Natural killer cell (primary cell): Measurements from ENCODE around the gene NPFFR1. TPM values are rescaled to one million over a fixed set of nuclear protein-coding genes. Genes with fewer than 3 reads are reported as not detected.
A peak's percentile ranks its signal among the peaks of the same experiment; 100 is the strongest.

Experiments
- ATAC-seq, 3 donors: fragments of 150-1000 bp in 2 of 3; fragments of 200-7000 bp in 1 of 3; cut with Tn5 transposase; 1 replicate in 1 of 3; 2 replicates in 2 of 3; pipeline ENCODE4 v1.10.0; 2021; ENCODE audit warnings: mild to moderate bottlenecking in 2 of 3, moderate library complexity in 2 of 3
- DNase-seq, 2 donors: peaks; one replicate each; pipeline versions ENCODE4 v3.0.0 to v3.0.0-alpha.2; 2013 to 2021; ENCODE audit warnings: mixed read lengths in 1 of 2
- H3K27ac ChIP-seq: one replicate; pipeline ENCODE4 v1.5.1; 2013; ENCODE audit warnings: mild to moderate bottlenecking, low read length
- H3K27me3 ChIP-seq: one replicate; pipeline ENCODE4 v1.6.1; 2013; ENCODE audit warnings: low read length; ENCODE audit not compliant: control insufficient read depth, insufficient read depth
- H3K36me3 ChIP-seq: one replicate; pipeline ENCODE4 v1.6.1; 2013; ENCODE audit warnings: low read length; ENCODE audit not compliant: control insufficient read depth, insufficient read depth
- H3K4me1 ChIP-seq: one replicate; pipeline ENCODE4 v1.6.1; 2013; ENCODE audit warnings: low read length; ENCODE audit not compliant: control insufficient read depth, insufficient read depth
- H3K4me3 ChIP-seq: one replicate; pipeline ENCODE4 v1.5.1; 2013; ENCODE audit warnings: low read length
- H3K9me3 ChIP-seq: one replicate; pipeline ENCODE4 v1.6.1; 2013; ENCODE audit warnings: low read length; ENCODE audit not compliant: control insufficient read depth, insufficient read depth
- H3K27ac Mint-ChIP-seq, 2 donors: one replicate each; pipeline ENCODE4 v1.8.0; 2022; ENCODE audit warnings: mild to moderate bottlenecking in 2 of 2, mixed read lengths in 2 of 2, moderate library complexity in 1 of 2
- H3K27me3 Mint-ChIP-seq, 2 donors: one replicate each; pipeline ENCODE4 v1.8.0; 2022; ENCODE audit warnings: low read depth in 2 of 2, mixed read lengths in 2 of 2
- H3K36me3 Mint-ChIP-seq: one replicate; pipeline ENCODE4 v1.8.0; 2022; ENCODE audit warnings: mixed read lengths
- H3K4me1 Mint-ChIP-seq, 2 donors: one replicate each; pipeline ENCODE4 v1.8.0; 2022; ENCODE audit warnings: mixed read lengths in 2 of 2
- H3K4me3 Mint-ChIP-seq: one replicate; pipeline ENCODE4 v1.8.0; 2022; ENCODE audit warnings: mild to moderate bottlenecking, moderate library complexity, mixed read lengths
- H3K9me3 Mint-ChIP-seq, 2 donors: one replicate each; pipeline ENCODE4 v1.8.0; 2022; ENCODE audit warnings: mixed read lengths in 2 of 2
- CTCF ChIP-seq: fragments of 200-600 bp; IDR thresholded peaks from one replicate; pipeline ENCODE4 v1.8.0; 2022; ENCODE audit warnings: antibody characterized with exemption
- WGBS: methylation state at CpG from one replicate; pipeline ENCODE4 v1.1.7; 2013; ENCODE audit warnings: missing lambda C conversion rate; ENCODE audit not compliant: insufficient coverage; 5-methylcytosine and 5-hydroxymethylcytosine counted together
- intact Hi-C: fragments of 100-400 bp; cut with micrococcal nuclease; formaldehyde crosslinking; loops from one replicate; pipeline ENCODE4 v1.14.2; 2022
- total RNA-seq, 4 donors: library from RNA; stranded (reverse); fragments of 120-200 nt in 1 of 4; gene quantifications; one replicate each; pipeline versions ENCODE4 v1.2.3 to v1.2.4, GENCODE V29; 2013 to 2022

The NPFFR1 gene
- total RNA-seq, 3 donors from 2014 or later (not counting 1 experiment from before 2014, with no cell fraction given), result 0.05 TPM; not detected in 2

DNA sequence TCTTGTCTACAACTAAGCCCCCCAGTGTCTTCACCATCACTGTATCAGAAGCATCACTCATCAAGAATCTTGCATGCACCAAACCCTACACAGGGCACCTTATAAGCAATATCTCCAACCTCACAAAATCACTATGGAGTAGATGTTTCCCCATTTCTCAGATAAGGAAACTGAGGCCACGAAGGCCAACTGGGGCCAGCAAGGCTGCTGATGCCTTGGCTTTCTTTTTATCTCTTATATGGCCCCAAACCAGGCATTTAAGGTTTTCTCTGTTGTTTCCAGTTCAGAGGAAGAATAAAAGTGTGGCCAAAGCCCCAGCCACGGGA, 47.3 kb upstream of the NPFFR1 start:
- no peaks in the 10 kb centered on the region for H3K36me3 Mint-ChIP-seq
- WGBS, result 79% methylated on average over 2 of the region's 2 CpGs
- intact Hi-C loops, result no loop called here

GRCh38 chr10:70330671-70331070, 46.9 kb upstream of the NPFFR1 start:
- 66% methylated on average over 9 of the region's 9 CpGs for WGBS
- no peak for TF ChIP-seq CTCF
- no peaks in the 10 kb centered on the region for H3K27me3 ChIP-seq
- no peaks in the 10 kb centered on the region for H3K36me3 Mint-ChIP-seq
- H3K9me3 ChIP-seq, result no peaks in the 10 kb centered on the region
- peaks cover 20% of the 10 kb centered on the region for H3K4me1 ChIP-seq
- peaks cover 12 to 20% of the 10 kb centered on the region in 2 donors for H3K4me1 Mint-ChIP-seq
- no peaks in the 10 kb centered on the region for H3K27me3 Mint-ChIP-seq
- ATAC-seq, result no peak
- H3K4me3 Mint-ChIP-seq, result no peak overlapping the region
- no peaks in the 10 kb centered on the region for H3K36me3 ChIP-seq
- no peak overlapping the region for H3K4me3 ChIP-seq
- no peak overlapping the region for H3K27ac ChIP-seq
- H3K9me3 Mint-ChIP-seq, result no peaks in the 10 kb centered on the region
- no peak overlapping the region for H3K27ac Mint-ChIP-seq
- DNase-seq, result no peak
- intact Hi-C loops, result no loop called here

More for the DNA sequence above, 47.3 kb upstream of the NPFFR1 start:
- no peak overlapping the region for H3K4me3 Mint-ChIP-seq
- DNase-seq, result no peak
- H3K4me1 ChIP-seq, result peaks cover 20% of the 10 kb centered on the region
- TF ChIP-seq CTCF, result no peak
- peaks cover 12 to 20% of the 10 kb centered on the region in 2 donors for H3K4me1 Mint-ChIP-seq
- no peaks in the 10 kb centered on the region for H3K9me3 Mint-ChIP-seq
- no peaks in the 10 kb centered on the region for H3K36me3 ChIP-seq
- H3K27ac Mint-ChIP-seq, result peak overlapping the region in 1 of 2 donors; percentile 38
- no peaks in the 10 kb centered on the region for H3K27me3 Mint-ChIP-seq
- no peaks in the 10 kb centered on the region for H3K27me3 ChIP-seq
- no peaks in the 10 kb centered on the region for H3K9me3 ChIP-seq
- no peak for ATAC-seq
- H3K4me3 ChIP-seq, result no peak overlapping the region
- H3K27ac ChIP-seq, result no peak overlapping the region

GRCh38 chr10:70328967-70329366, 45.2 kb upstream of the NPFFR1 start:
- H3K27ac ChIP-seq, result no peak overlapping the region
- 94% methylated on average over 4 of the region's 4 CpGs for WGBS
- Mint-ChIP-seq H3K4me3 (no peak overlapping the region), H3K9me3 (no peaks in the 10 kb centered on the region), H3K27ac (no peak overlapping the region), H3K4me1 (peaks cover 23 to 28% of the 10 kb centered on the region in 2 donors), H3K27me3 (no peaks in the 10 kb centered on the region), H3K36me3 (no peaks in the 10 kb centered on the region)
- no peak for TF ChIP-seq CTCF
- no peaks in the 10 kb centered on the region for H3K36me3 ChIP-seq
- intact Hi-C loops, result no loop called here
- no peaks in the 10 kb centered on the region for H3K27me3 ChIP-seq
- no peak overlapping the region for H3K4me3 ChIP-seq
- DNase-seq, result no peak
- H3K9me3 ChIP-seq, result no peaks in the 10 kb centered on the region
- H3K4me1 ChIP-seq, result peaks cover 37% of the 10 kb centered on the region
- no peak for ATAC-seq

GRCh38 chr10:70328018-70328417, 44.2 kb upstream of the NPFFR1 start:
- intact Hi-C loops, result no loop called here
- no peaks in the 10 kb centered on the region for H3K9me3 ChIP-seq
- ATAC-seq (no peak), DNase-seq (no peak)
- H3K4me3 Mint-ChIP-seq, result no peak overlapping the region
- no peaks in the 10 kb centered on the region for H3K9me3 Mint-ChIP-seq
- H3K4me3 ChIP-seq, result no peak overlapping the region
- H3K27ac Mint-ChIP-seq, result peak overlapping the region in 1 of 2 donors; percentile 10
- H3K36me3 ChIP-seq, result no peaks in the 10 kb centered on the region
- no peaks in the 10 kb centered on the region for H3K27me3 ChIP-seq
- no peaks in the 10 kb centered on the region for H3K36me3 Mint-ChIP-seq
- WGBS, result 100% methylated on average over 3 of the region's 4 CpGs
- H3K4me1 ChIP-seq, result peaks cover 47% of the 10 kb centered on the region
- no peaks in the 10 kb centered on the region for H3K27me3 Mint-ChIP-seq
- peaks cover 32 to 37% of the 10 kb centered on the region in 2 donors for H3K4me1 Mint-ChIP-seq
- no peak overlapping the region for H3K27ac ChIP-seq
- no peak for TF ChIP-seq CTCF
